Retinal pigment epithelial cell (primary cell): ENCODE data around the gene KRTAP12-3.
"Not testable (repeated sequence)": the region's sequence is repeated elsewhere in the genome, so short reads cannot be mapped to it uniquely, and the experiment has no call there.

Experiments
- DNase-seq: peaks from one replicate; pipeline ENCODE4 v3.0.0-alpha.2; 2010; ENCODE audit warnings: low read depth
- H3K4me3 ChIP-seq: 2 replicates; pipeline ENCODE4 v1.5.1; 2011; ENCODE audit warnings: mild to moderate bottlenecking, low read length, control low read depth, moderate library complexity
- CTCF ChIP-seq: conservative IDR thresholded peaks from 2 replicates; pipeline ENCODE4 v1.5.1; 2011; ENCODE audit warnings: low read depth, low read length, control low read depth, inconsistent platforms

KRTAP12-3 gene

GRCh38 chr21:44628707-44629391 is 28.9 kb upstream of the KRTAP12-3 start:
- no peak for DNase-seq
- no peak for TF ChIP-seq CTCF
- no peak overlapping the region for H3K4me3 ChIP-seq

DNA sequence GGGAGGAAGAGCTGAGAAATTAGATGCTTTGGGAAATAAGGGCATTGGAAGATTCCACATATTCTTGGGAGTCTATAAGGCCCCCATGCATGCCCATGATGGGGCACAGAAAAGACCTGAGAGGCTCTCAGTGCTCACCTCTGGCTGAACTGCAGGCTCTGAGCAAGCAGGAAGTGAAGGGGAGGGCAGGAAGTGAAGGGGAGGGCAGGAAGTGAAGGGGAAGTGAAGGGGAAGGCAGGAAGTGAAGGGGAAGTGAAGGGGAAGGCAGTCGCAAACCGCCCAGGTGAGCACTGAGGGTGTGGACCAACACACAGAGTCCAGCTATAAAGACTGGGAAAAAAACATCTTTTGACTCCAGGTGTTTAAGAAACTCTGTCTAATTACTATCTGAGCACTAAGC is 27.3 kb upstream of the KRTAP12-3 start:
- TF ChIP-seq CTCF, result no peak
- H3K4me3 ChIP-seq, result no peak overlapping the region
- no peak for DNase-seq

DNA sequence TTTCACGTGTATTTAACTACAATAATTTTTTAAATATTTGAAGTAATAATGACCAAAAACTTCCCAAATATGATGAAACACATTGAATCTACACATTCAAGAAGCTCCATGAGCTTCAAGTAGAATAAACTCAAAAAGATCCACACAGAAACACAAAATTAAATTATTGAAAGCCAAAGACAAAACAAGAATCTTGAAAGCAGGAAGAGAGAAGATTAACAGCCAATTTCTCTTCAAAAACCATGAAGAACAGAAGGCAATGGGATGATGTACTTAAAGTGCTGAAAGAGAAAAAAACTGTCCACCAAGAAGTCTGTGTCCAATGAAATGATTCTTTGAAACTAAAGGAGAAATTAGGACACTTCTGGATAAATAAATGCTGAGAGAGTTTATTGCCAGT is 25.7 kb upstream of the KRTAP12-3 start:
- H3K4me3 ChIP-seq, result no peak overlapping the region
- no peak for DNase-seq
- no peak for TF ChIP-seq CTCF

DNA sequence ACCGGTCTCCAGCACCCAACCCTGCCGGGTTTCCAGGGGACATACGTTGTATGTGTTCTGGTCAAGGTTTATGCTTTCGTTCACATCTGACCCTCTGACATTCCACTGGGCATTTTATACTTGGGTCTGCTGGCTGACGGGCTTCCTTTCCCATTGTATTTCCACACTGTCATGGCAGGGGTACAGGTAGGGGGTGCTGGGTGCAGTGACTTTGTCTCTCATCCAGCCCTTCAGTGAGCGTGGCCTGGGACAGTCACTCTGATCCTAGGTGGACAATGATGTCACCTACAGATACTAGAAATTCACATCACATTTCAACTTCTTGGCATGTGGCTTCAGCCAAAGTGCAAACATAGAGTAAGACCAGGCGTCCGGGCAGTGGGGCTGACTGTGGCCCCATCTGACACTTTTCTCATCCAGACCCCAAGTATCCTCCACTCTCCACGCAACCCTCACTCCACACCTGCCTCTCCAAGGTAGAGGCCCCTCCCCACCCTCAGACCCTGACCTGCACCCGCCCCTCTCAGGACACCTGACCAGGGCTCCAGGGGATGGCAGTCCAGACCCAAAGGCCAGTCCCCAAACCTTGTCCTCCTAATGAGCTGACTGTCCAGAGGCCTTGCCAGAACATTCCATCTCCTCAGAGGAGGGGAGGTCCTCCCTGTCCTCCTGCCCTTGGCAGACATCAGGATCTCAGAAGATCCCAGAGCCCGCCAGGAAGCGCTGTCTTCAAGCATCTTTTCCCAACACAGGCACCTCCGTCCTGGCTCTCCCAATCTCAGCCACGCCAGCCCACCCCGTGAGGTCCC is 21.3 kb upstream of the KRTAP12-3 start:
- no peak overlapping the region for H3K4me3 ChIP-seq
- no peak for DNase-seq
- TF ChIP-seq CTCF, result no peak

GRCh38 chr21:44637018-44637850 is 20.5 kb upstream of the KRTAP12-3 start, which contains the start of gene KRTAP10-10:
KRTAP10-10 (plus strand) TSS chr21:44637356; CDS start chr21:44637418, 62 bp downstream.
- H3K4me3 ChIP-seq, result no peak within 1 kb of the TSS
- TF ChIP-seq CTCF, result no peak
- no peak for DNase-seq

DNA sequence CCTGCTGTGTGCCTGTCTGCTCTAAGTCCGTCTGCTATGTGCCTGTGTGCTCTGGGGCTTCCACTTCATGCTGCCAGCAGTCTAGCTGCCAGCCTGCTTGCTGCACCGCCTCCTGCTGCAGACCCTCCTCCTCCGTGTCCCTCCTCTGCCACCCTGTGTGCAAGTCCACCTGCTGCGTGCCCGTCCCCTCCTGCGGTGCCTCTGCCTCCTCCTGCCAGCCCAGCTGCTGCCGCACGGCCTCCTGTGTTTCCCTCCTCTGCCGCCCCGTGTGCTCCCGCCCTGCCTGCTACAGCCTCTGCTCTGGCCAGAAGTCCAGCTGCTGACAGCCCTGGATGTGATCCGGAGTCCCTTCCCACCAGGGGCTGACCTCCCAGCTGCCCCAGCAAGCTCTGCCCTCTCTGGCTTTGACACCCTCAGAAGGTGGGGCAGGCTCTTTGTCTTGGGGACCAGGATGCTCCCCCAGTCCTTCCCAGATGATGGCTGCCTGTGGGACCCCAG is 19.8 kb upstream of the KRTAP12-3 start:
- H3K4me3 ChIP-seq, DNase-seq: not testable (repeated sequence)

- DNase-seq, H3K4me3 ChIP-seq: not testable (repeated sequence)
Measured at GRCh38 chr21:44638506-44639330, 19.0 kb upstream of the KRTAP12-3 start.
